Karpas-422 (cell line): ENCODE data around the gene HDAC5. TPM values are rescaled to one million over a fixed set of nuclear protein-coding genes. Genes with fewer than 3 reads are reported as not detected.
"Not testable (repeated sequence)": the region's sequence is repeated elsewhere in the genome, so short reads cannot be mapped to it uniquely, and the experiment has no call there.

ENCODE experiments used
- DNase-seq: peaks from one replicate; pipeline ENCODE4 v3.0.0-alpha.2; 2015
- H2AFZ ChIP-seq: fragments of 200-600 bp; sonication (generic); 2 replicates; pipeline ENCODE4 v1.6.1; 2014; ENCODE audit warnings: antibody characterized with exemption, low read length, mixed read lengths
- H3K27ac ChIP-seq: fragments of 200-600 bp; sonication (generic); 2 replicates; pipeline ENCODE4 v1.5.1; 2014; ENCODE audit warnings: mild to moderate bottlenecking, low read length, moderate library complexity
- H3K27me3 ChIP-seq: fragments of 200-600 bp; sonication (generic); 2 replicates; pipeline ENCODE4 v1.6.1; 2014; ENCODE audit warnings: low read length, mixed read lengths
- H3K36me3 ChIP-seq: fragments of 200-600 bp; sonication (generic); 2 replicates; pipeline ENCODE4 v1.6.1; 2014; ENCODE audit warnings: low read length, mixed read lengths; ENCODE audit not compliant: insufficient read depth
- H3K4me1 ChIP-seq: fragments of 200-600 bp; sonication (generic); 2 replicates; pipeline ENCODE4 v1.6.1; 2014; ENCODE audit warnings: mild to moderate bottlenecking, low read length, mixed read lengths
- H3K4me2 ChIP-seq: fragments of 200-600 bp; sonication (generic); 2 replicates; pipeline ENCODE4 v1.6.1; 2014; ENCODE audit warnings: low read length, low read depth, mild to moderate bottlenecking; ENCODE audit not compliant: poor library complexity, severe bottlenecking
- H3K4me3 ChIP-seq: fragments of 200-600 bp; sonication (generic); 2 replicates; pipeline ENCODE4 v1.5.1; 2014; ENCODE audit warnings: mild to moderate bottlenecking, antibody characterized with exemption, low read length, mixed read lengths
- H3K79me2 ChIP-seq: fragments of 200-600 bp; sonication (generic); 2 replicates; pipeline ENCODE4 v1.6.1; 2014; ENCODE audit warnings: mild to moderate bottlenecking, low read length, mixed read lengths
- H3K9ac ChIP-seq: fragments of 200-600 bp; sonication (generic); 2 replicates; pipeline ENCODE4 v1.6.0; 2014; ENCODE audit warnings: low read length
- H3K9me2 ChIP-seq: fragments of 200-600 bp; sonication (generic), shearing (Covaris generic); replicated peaks from 2 replicates; pipeline ENCODE4 v1.6.0; 2014; ENCODE audit warnings: mild to moderate bottlenecking, low read length, moderate library complexity; ENCODE audit not compliant: insufficient read depth
- H3K9me3 ChIP-seq: fragments of 300-700, 200-600 bp; sonication (generic); 2 replicates; pipeline ENCODE4 v1.6.1; 2014; ENCODE audit warnings: low read length, mixed read lengths
- H4K20me1 ChIP-seq: fragments of 200-600 bp; sonication (generic); 2 replicates; pipeline ENCODE4 v1.6.1; 2014; ENCODE audit warnings: mild to moderate bottlenecking, antibody characterized with exemption, low read length, low read depth; ENCODE audit not compliant: insufficient read depth
- total RNA-seq: library from RNA; depleted of rRNA; stranded (reverse); fragments of >200 nt; shearing (Covaris generic); gene quantifications from 2 replicates; pipeline ENCODE4 v1.2.3, GENCODE V29; 2014; ENCODE audit warnings: low replicate concordance

The HDAC5 gene
- total RNA-seq, 1 experiment from 2014 or later: 24.4 TPM

DNA sequence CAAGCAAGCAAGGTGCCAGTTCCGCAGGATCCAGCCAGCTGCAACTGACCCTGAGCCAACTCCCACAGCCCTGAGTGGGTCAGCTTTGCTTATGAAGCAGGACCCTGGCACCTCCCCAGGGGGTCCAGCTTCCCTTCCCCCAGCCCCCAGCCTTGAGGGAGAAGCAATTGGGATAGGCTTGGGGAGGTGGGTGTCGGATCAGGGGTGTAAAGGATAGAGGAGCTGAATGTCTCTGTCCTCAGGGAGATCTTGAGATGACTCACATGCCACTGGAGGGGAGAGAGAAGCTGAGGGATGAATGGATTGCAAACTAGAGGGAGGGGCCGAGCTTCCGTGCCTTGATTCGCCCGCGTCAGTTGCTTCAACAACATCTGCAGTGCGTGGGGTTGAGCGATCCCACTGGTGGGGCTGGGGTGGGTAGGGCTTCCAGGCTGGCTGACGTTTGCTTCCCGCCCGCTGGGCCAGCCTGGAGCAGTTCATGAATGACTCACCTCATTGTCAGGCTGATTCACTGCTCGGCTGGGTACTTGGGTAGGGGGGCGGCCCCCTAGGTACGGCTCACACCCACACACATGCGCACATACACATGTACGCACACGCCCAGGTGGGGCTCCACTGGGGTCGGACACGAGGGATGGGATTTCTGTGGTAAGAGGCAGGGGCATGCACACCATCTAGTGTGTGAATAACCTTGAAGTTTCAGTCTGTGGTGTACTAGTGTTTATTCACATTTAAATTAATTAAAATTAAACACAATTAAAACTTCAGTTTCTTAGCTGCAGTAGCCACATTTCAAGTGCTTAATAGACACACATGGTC lies 14.7 kb upstream of the HDAC5 start:
- Histone ChIP-seq H3K27ac (no peak overlapping the region), H3K4me2 (no peak overlapping the region), H3K4me3 (no peak overlapping the region), H4K20me1 (no peaks in the 10 kb centered on the region), H3K4me1 (peaks cover 11% of the 10 kb centered on the region), H2AFZ (no peak overlapping the region), H3K9ac (no peak overlapping the region), H3K9me2 (no peaks in the 10 kb centered on the region), H3K9me3 (no peaks in the 10 kb centered on the region), H3K79me2 (peaks cover 13% of the 10 kb centered on the region), H3K36me3 (no peaks in the 10 kb centered on the region), H3K27me3 (no peaks in the 10 kb centered on the region)
- DNase-seq: no peak

DNA sequence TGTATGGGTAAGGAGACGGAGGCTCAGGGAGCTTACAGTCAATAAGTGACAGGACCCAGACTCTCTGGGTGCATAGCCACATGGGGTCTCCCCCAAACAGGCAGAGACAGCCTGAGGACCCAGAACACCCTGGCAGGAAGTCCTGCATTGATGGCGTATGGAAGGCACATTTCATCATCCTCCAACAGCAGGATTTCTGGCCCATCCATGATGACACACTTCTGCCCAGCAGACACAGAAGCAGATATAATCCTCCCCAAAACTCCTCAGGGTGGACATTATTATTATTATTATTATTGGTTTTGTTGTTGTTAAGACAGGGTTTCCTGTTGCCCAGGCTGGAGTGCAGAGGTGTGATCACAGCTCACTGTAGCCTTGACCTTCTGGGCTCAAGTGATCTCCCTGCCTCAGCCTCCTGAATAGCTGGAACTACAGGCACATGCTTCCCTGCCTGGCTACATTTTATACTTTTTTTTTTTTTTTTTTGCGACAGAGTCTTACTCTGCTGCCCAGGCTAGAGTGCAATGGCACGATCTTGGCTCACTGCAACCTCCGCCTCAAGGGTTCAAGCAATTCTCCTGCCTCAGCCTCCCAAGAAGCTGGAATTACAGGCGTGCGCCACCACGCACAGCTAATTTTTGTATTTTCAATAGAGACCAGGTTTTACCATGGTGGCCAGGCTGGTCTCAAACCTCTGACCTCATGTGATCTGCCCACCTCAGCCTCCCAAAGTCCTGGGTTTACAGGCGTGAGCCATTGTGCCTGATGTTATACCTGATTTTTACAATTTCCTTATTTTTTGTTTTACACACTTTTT lies 11.5 kb upstream of the HDAC5 start:
- Histone ChIP-seq H4K20me1 (no peaks in the 10 kb centered on the region), H3K4me3 (no peak overlapping the region), H3K36me3 (no peaks in the 10 kb centered on the region), H3K9me3 (no peaks in the 10 kb centered on the region), H3K4me1 (no peaks in the 10 kb centered on the region), H3K27ac (no peak overlapping the region), H3K79me2 (no peaks in the 10 kb centered on the region), H3K4me2 (no peak overlapping the region), H3K9me2 (no peaks in the 10 kb centered on the region), H3K9ac (no peak overlapping the region), H2AFZ (no peak overlapping the region; the same call in 1 of the 2 replicates), H3K27me3 (no peaks in the 10 kb centered on the region)
- DNase-seq: no peak

DNA sequence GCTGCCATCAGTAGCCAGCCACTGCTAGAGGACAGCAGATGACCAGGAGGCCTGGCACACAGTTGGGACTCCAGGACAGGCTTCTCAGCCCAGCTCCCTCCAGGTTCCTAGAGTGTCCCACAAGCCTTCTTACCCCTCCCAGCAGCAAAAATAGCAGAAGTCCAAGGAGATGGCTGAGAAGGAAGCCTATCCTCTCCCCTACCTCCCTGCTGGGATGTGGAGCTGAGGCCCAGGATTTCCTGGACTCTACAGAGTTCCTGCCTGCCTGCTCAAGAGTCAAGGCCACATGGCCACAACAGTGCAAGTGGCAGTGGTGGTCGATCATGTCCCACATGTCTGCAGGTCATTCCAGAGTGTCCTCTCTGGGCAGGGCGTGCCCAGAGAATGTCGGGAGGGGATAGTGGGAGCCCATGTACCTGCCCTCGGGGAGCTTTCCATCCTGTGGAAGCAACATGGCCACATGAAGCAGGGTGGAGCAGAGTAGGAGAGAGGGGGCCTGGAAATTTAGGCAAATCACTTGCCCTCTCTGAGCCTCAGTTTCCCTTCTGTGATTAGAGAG lies 10.6 kb upstream of the HDAC5 start:
- Histone ChIP-seq H3K4me1 (no peaks in the 10 kb centered on the region), H2AFZ (no peak overlapping the region), H3K9me3 (no peaks in the 10 kb centered on the region), H4K20me1 (no peaks in the 10 kb centered on the region), H3K79me2 (no peaks in the 10 kb centered on the region), H3K4me2 (no peak overlapping the region), H3K4me3 (no peak overlapping the region), H3K27ac (no peak overlapping the region), H3K27me3 (no peaks in the 10 kb centered on the region), H3K36me3 (no peaks in the 10 kb centered on the region), H3K9me2 (no peaks in the 10 kb centered on the region), H3K9ac (no peak overlapping the region)
- DNase-seq: no peak

DNA sequence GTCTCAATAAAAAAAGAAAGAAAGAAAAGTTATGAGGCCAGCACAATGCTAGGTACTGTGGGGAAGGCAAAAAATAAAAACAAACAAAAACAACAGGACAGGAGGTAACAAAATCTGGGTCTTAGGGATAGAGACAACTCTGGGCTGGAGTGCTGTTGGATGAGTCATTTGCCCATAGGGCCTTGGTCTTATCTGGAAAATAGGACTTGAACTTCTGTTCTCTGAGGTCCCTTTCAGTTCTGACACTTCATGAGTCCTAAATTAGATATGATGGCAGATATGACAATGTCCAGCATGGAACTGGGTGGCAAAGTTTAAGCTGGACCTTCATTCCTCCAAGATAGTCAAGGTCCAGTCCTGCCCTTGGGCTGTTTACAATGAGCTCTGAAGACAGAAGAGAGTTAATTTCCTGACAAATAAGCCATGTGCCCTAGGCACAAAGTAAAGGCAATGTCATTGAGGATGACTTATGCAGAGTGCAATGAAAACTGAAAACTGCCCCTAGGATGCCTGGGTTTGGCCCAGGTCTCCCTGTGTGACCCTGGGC lies 8.9 kb upstream of the HDAC5 start:
- DNase-seq: no peak
- Histone ChIP-seq H3K9ac (no peak overlapping the region), H3K9me3 (no peaks in the 10 kb centered on the region), H3K9me2 (no peaks in the 10 kb centered on the region), H3K27ac (no peak overlapping the region), H3K36me3 (no peaks in the 10 kb centered on the region), H3K4me1 (no peaks in the 10 kb centered on the region), H3K4me3 (no peak overlapping the region), H4K20me1 (no peaks in the 10 kb centered on the region), H2AFZ (no peak overlapping the region), H3K4me2 (no peak overlapping the region), H3K27me3 (no peaks in the 10 kb centered on the region), H3K79me2 (no peaks in the 10 kb centered on the region)

DNA sequence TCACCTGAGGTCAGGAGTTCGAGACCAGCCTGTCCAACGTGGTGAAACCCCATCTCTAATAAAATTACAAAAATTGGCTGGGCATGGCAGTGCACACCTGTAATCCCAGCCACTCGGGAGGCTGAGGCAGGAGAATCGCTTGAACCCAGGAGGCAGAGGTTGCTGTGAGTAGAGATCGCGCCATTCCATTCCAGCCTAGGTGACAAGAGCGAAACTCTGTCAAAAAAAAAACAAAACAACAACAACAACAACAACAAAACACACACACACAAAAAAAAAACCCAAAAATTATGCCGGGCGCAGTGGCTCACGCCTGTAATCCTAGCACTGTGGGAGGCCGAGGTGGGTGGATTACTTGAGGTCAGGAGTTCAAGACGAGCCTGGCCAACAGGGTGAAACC lies 7.9 kb upstream of the HDAC5 start:
- H4K20me1 ChIP-seq, DNase-seq, H3K27me3 ChIP-seq, H3K4me1 ChIP-seq, H2AFZ ChIP-seq, H3K4me2 ChIP-seq, H3K9me3 ChIP-seq, H3K4me3 ChIP-seq, H3K9ac ChIP-seq, H3K27ac ChIP-seq, H3K36me3 ChIP-seq, H3K9me2 ChIP-seq, H3K79me2 ChIP-seq: not testable (repeated sequence)

DNA sequence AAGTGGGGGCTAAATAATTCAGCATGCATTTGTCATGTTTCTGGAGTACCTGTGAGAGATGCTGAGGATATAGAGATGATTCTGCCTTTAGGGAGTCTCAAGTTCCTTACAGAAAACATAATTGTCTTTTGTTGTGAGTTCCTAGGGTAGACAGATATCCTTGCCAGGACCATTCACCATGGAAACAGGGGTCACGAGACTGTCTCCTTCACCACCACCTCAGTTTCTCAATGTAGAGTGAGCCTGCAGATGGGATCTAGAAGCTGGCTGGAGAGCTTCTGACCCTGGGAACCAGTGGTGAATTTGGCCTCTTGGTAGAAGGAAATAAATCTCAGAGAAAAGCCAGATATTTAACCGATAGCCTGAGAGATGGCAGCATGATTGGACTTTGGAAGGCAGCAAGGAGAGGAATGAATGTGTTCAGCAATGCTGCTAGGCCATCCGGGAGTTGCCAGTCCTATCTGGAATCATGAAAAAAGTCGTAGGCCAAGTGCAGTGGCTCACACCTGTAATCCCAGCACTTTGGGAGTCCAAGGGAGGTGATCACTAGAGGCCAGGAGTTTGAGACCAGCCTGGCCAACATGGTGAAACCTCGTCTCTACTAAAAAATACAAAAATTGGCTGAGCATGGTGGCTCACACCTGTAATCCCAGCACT lies 7.4 kb upstream of the HDAC5 start:
- Histone ChIP-seq H3K4me1 (no peaks in the 10 kb centered on the region), H2AFZ (no peak overlapping the region), H3K9me2 (no peaks in the 10 kb centered on the region), H3K79me2 (no peaks in the 10 kb centered on the region), H3K9me3 (no peaks in the 10 kb centered on the region), H3K9ac (no peak overlapping the region), H3K4me2 (no peak overlapping the region), H3K27me3 (no peaks in the 10 kb centered on the region), H3K4me3 (no peak overlapping the region), H4K20me1 (no peaks in the 10 kb centered on the region), H3K27ac (no peak overlapping the region), H3K36me3 (no peaks in the 10 kb centered on the region)
- no peak for DNase-seq

DNA sequence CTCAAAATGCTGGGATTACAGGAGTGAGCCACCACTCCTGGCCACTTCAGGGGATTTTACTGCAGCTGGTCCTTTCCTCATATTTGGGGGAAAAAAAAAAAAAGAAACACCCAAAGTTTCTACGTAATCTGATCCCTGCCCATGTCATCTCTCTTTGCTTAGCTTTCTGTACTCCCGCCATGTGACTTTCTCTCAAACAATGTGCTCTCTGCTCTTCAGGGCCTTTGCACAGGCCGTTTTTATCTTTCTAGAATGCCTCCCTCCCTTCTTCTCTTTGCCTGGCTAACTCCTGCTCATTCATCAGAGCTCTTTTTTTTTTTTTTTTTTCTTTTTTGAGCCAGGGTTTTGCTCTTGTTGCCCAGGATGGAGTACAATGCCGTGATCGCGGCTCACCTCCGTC lies 4.9 kb upstream of the HDAC5 start:
- Histone ChIP-seq H4K20me1 (no peaks in the 10 kb centered on the region), H3K4me2 (no peak overlapping the region), H3K4me1 (peaks cover 8% of the 10 kb centered on the region), H3K79me2 (no peaks in the 10 kb centered on the region), H3K4me3 (no peak overlapping the region), H3K27ac (no peak overlapping the region), H3K27me3 (no peaks in the 10 kb centered on the region), H3K9me2 (no peaks in the 10 kb centered on the region), H3K36me3 (no peaks in the 10 kb centered on the region), H2AFZ (no peak overlapping the region), H3K9me3 (no peaks in the 10 kb centered on the region), H3K9ac (no peak overlapping the region)
- DNase-seq: no peak

DNA sequence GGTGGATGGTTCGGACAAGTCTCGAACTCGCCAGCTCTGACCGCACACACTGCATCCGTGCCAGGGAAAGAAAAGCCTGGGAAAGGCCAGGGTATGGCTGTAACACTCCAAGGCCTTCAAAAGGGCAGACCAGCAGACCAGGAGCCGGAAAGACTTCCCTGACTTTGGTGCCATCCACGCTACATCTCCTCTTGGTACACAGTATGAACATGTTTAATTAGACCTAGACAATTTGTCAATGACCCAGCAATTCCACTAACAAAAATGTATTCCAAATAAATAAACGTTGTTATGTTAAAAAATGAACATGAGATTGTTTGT lies 637 bp upstream of the HDAC5 start:
- H3K9me3 ChIP-seq: no peaks in the 10 kb centered on the region
- no peaks in the 10 kb centered on the region for H3K27me3 ChIP-seq
- H3K9me2 ChIP-seq: no peaks in the 10 kb centered on the region
- H3K4me2 ChIP-seq: peak overlapping the region; percentile 88
- peaks cover 16% of the 10 kb centered on the region for H3K4me1 ChIP-seq
- peaks cover 14% of the 10 kb centered on the region; the same call in 1 of the 2 replicates for H4K20me1 ChIP-seq
- H3K4me3 ChIP-seq: peak overlapping the region; percentile 74
- H3K9ac ChIP-seq: peak overlapping the region; percentile 85
- no peaks in the 10 kb centered on the region for H3K36me3 ChIP-seq
- no peak for DNase-seq
- H3K27ac ChIP-seq: no peak overlapping the region
- peak overlapping the region; percentile 97 for H2AFZ ChIP-seq
- no peaks in the 10 kb centered on the region for H3K79me2 ChIP-seq
